K562 (cell line): ENCODE results near the gene SLC9C2. TPM values are rescaled to one million over a fixed set of nuclear protein-coding genes. Genes with fewer than 3 reads are reported as not detected.
A peak's percentile ranks its signal among the peaks of the same experiment; 100 is the strongest.

ENCODE experiments used
- ATAC-seq: fragments of 200-7000 bp; cut with Tn5 transposase; 3 replicates; pipeline ENCODE4 v1.9.1; 2020; ENCODE audit warnings: moderate library complexity
- BruUV-seq: library from RNA; stranded (reverse); fragments of 400-500 nt; replicated peaks from 2 replicates; lab custom pipeline; 2021; lab: Mats Ljungman, UMichigan
- CTCF ChIA-PET: fragments of 300-600 bp; formaldehyde crosslinking; extraction: SDS; loops from one replicate; lab custom pipeline; 2021; ENCODE audit warnings: low intra/inter-chr PET ratio; lab: Yijun Ruan, JAX
- POLR2A ChIA-PET: fragments of 300-600, 350-650 bp; sonication (Branson Sonifier 250); formaldehyde crosslinking; extraction: SDS; loops from one replicate; lab custom pipeline; 2021; ENCODE audit warnings: antibody characterized with exemption, inconsistent platforms; lab: Yijun Ruan, JAX
- DNase-seq, 4 experiments: peaks; one replicate each; pipeline versions ENCODE4 v3.0.0 to v3.0.0-alpha.2; 2011 to 2018; ENCODE audit warnings: low spot score in 3 of 4, mixed read lengths in 3 of 4; ENCODE audit errors: extremely low read depth in 1 of 4
- FAIRE-seq: peaks from 2 replicates; lab custom pipeline; 2011; peaks lifted over from hg19 to GRCh38; lab: Jason Lieb, UNC
- H2AFZ ChIP-seq: 2 replicates; pipeline ENCODE4 v1.6.0; 2011; ENCODE audit warnings: low read depth, low read length, control low read depth, inconsistent platforms
- H3K27ac ChIP-seq: fragments of 200-600 bp; 3 replicates; pipeline ENCODE4 v1.8.0; 2011; ENCODE audit warnings: low read depth, mild to moderate bottlenecking, control low read depth, inconsistent platforms, low read length, moderate library complexity, mixed read lengths; ENCODE audit errors: extremely low read depth
- H3K27me3 ChIP-seq, 2 experiments: fragments of 300-600 bp in 1 of 2; 2 replicates in 1 of 2; 3 replicates in 1 of 2; pipeline versions ENCODE4 v1.6.0 to v1.8.0; 2011; ENCODE audit warnings: inconsistent platforms in 2 of 2, low read length in 2 of 2, mild to moderate bottlenecking in 1 of 2, mixed read lengths in 1 of 2, moderate library complexity in 1 of 2; ENCODE audit not compliant: control insufficient read depth in 2 of 2, insufficient read depth in 2 of 2
- H3K36me3 ChIP-seq: fragments of 300-600 bp; 3 replicates; pipeline ENCODE4 v1.8.0; 2011; ENCODE audit warnings: mild to moderate bottlenecking, low read length, inconsistent platforms; ENCODE audit not compliant: control insufficient read depth, insufficient read depth
- H3K4me1 ChIP-seq, 2 experiments: fragments of 200-600 bp in 1 of 2; replicated peaks in 1 of 2; 2 replicates in 1 of 2; 3 replicates in 1 of 2; pipeline versions ENCODE4 v1.5.1 to v1.8.0; 2011; ENCODE audit warnings: inconsistent platforms in 2 of 2, low read length in 2 of 2, mild to moderate bottlenecking in 1 of 2, mixed read lengths in 1 of 2, moderate library complexity in 1 of 2; ENCODE audit not compliant: control insufficient read depth in 2 of 2, insufficient read depth in 2 of 2
- H3K4me2 ChIP-seq: 2 replicates; pipeline ENCODE4 v1.6.1; 2011; ENCODE audit warnings: low read length, control low read depth, inconsistent platforms, mixed read lengths; ENCODE audit not compliant: insufficient read depth
- H3K4me3 ChIP-seq: fragments of 200-600 bp; sonication (generic), shearing (Covaris generic); 2 replicates; pipeline ENCODE4 v1.5.1; 2016; ENCODE audit warnings: control low read depth, inconsistent platforms
- H3K79me2 ChIP-seq: fragments of 200-600 bp; 3 replicates; pipeline ENCODE4 v1.8.0; 2011; ENCODE audit warnings: low read length, inconsistent platforms; ENCODE audit not compliant: control insufficient read depth, insufficient read depth
- H3K9ac ChIP-seq, 2 experiments: 2 replicates each; pipeline versions ENCODE4 v1.6.0 to v1.6.1; 2011; ENCODE audit warnings: low read depth in 2 of 2, low read length in 2 of 2, control low read depth in 1 of 2, inconsistent platforms in 1 of 2, mild to moderate bottlenecking in 1 of 2, mixed read lengths in 1 of 2; ENCODE audit not compliant: insufficient read depth in 1 of 2
- H3K9me1 ChIP-seq: one replicate; pipeline ENCODE4 v1.6.0; 2011; ENCODE audit warnings: inconsistent platforms, mild to moderate bottlenecking, low read length, moderate library complexity; ENCODE audit not compliant: control insufficient read depth, insufficient read depth
- H3K9me3 ChIP-seq: replicated peaks from 2 replicates; pipeline ENCODE4 v1.5.1; 2011; ENCODE audit warnings: low read depth, low read length, inconsistent platforms; ENCODE audit not compliant: control insufficient read depth, insufficient read depth
- H4K20me1 ChIP-seq: replicated peaks from 2 replicates; pipeline ENCODE4 v1.6.1; 2011; ENCODE audit warnings: low read length, inconsistent platforms, mixed read lengths; ENCODE audit not compliant: control insufficient read depth, insufficient read depth
- C11orf30 ChIP-seq: fragments of 450-650 bp; IDR thresholded peaks from 2 replicates; pipeline ENCODE4 v1.6.1; 2016; ENCODE audit warnings: low read depth, mild to moderate bottlenecking
- ETV5 ChIP-seq: sonication (generic); formaldehyde crosslinking; IDR thresholded peaks from 2 replicates; pipeline ENCODE4 v1.4.0; 2020; ENCODE audit warnings: low read depth, mild to moderate bottlenecking, missing genetic modification reagents
- ILF3 ChIP-seq: fragments of 450-650 bp; IDR thresholded peaks from 2 replicates; pipeline ENCODE4 v1.6.1; 2018; ENCODE audit warnings: antibody characterized with exemption, mild to moderate bottlenecking, moderate library complexity, borderline replicate concordance
- MAFK ChIP-seq: IDR thresholded peaks from 2 replicates; pipeline ENCODE4 v1.6.1; 2011; ENCODE audit warnings: low read length, improper control_type of control experiment
- MBD1 ChIP-seq: fragments of 250-450 bp; sonication (Bioruptor Pico); IDR thresholded peaks from 2 replicates; pipeline ENCODE4 v1.8.0; 2022; ENCODE audit warnings: inconsistent platforms
- MCM7 ChIP-seq, 2 experiments: fragments of 450-650 bp; IDR thresholded peaks; 2 replicates each; pipeline ENCODE4 v1.6.1; 2016 to 2018
- MNT ChIP-seq, 2 experiments: fragments of 450-650 bp; conservative IDR thresholded peaks; 2 replicates each; pipeline ENCODE4 v1.6.1; 2017; ENCODE audit warnings: mild to moderate bottlenecking in 2 of 2, moderate library complexity in 2 of 2
- TFAP4 ChIP-seq: sonication (generic); formaldehyde crosslinking; IDR thresholded peaks from 2 replicates; pipeline ENCODE4 v1.8.0; 2022; ENCODE audit warnings: missing genetic modification reagents, mild to moderate bottlenecking, moderate library complexity, borderline replicate concordance
- TOE1 ChIP-seq, 2 experiments: fragments of 450-650 bp in 1 of 2; sonication (generic) in 1 of 2; formaldehyde crosslinking in 1 of 2; IDR thresholded peaks; 2 replicates each; pipeline versions ENCODE4 v1.7.1 to v1.8.0; 2016 to 2022; ENCODE audit warnings: borderline replicate concordance in 2 of 2, mild to moderate bottlenecking in 2 of 2, antibody characterized with exemption in 1 of 2, inconsistent platforms in 1 of 2, low read depth in 1 of 2, missing genetic modification reagents in 1 of 2, moderate library complexity in 1 of 2
- ZEB2 ChIP-seq: fragments of 450-650 bp; IDR thresholded peaks from 2 replicates; pipeline ENCODE4 v1.6.1; 2016
- ZNF224 ChIP-seq: sonication (generic); formaldehyde crosslinking; IDR thresholded peaks from 2 replicates; pipeline ENCODE4 v1.8.0; 2022; ENCODE audit warnings: mild to moderate bottlenecking, missing genetic modification reagents
- in situ Hi-C: fragments of 300-500 bp; cut with MboI; formaldehyde crosslinking; loops from 4 replicates; pipeline ENCODE4 v1.15.0; 2018; ENCODE audit warnings: inconsistent platforms, mixed read lengths
- intact Hi-C: fragments of 100-400 bp; cut with micrococcal nuclease; formaldehyde crosslinking; loops from 2 replicates; pipeline ENCODE4 v1.14.2; 2022
- polyA plus RNA-seq, 8 experiments: library from polyadenylated mRNA; depleted of rRNA in 4 of 8; stranded (reverse) in 5 of 8; unstranded in 3 of 8; fragments of >200 nt; fragmentation: Nextera tagmentation in 2 of 8; fragmentation: Illumina TruSeq in 1 of 8; extraction: Ambion mirVana in 2 of 8; extraction: Trizol in 1 of 8; gene quantifications; 2 replicates each; pipeline versions ENCODE4 v1.2.1 to v1.2.3, GENCODE V29; 2011 to 2014; ENCODE audit warnings: inconsistent platforms in 1 of 8, missing spikeins in 1 of 8
- total RNA-seq, 7 experiments: library from RNA; depleted of rRNA in 6 of 7; stranded (reverse); fragments of >200 nt in 6 of 7; fragmentation: Illumina TruSeq in 2 of 7; extraction: Trizol in 2 of 7; gene quantifications; 2 replicates each; pipeline versions ENCODE4 v1.2.1 to v1.2.3, GENCODE V29; 2011 to 2021; ENCODE audit warnings: low replicate concordance in 1 of 7
- TF ChIP-seq, protein P1 (sequence below), 3 experiments: fragments of 200-800 bp in 1 of 3; fragments of 250-450 bp in 1 of 3; fragments of 450-650 bp in 1 of 3; sonication (Bioruptor Pico) in 1 of 3; sonication (Bioruptor generic) in 1 of 3; formaldehyde crosslinking in 1 of 3; IDR thresholded peaks; 2 replicates each; pipeline versions ENCODE4 v1.6.1 to v1.8.0; 2016 to 2022; ENCODE audit warnings: mild to moderate bottlenecking in 2 of 3, missing genetic modification characterization in 2 of 3, missing compliant biosample characterization in 1 of 3, moderate library complexity in 1 of 3
- TF ChIP-seq, protein P2 (sequence below): fragments of 250-450 bp; sonication (Bioruptor Pico); IDR thresholded peaks from 2 replicates; pipeline ENCODE4 v1.5.1; 2021; ENCODE audit warnings: mild to moderate bottlenecking

The SLC9C2 gene
- total and polyA plus RNA-seq, 9 of the 15 experiments (the other 6 are each of a cell fraction or from before 2014, with no cell fraction given), result 0.11 to 0.22 (median 0.15) TPM; not detected in 5

GRCh38 chr1:173627269-173627668 lies 24.4 kb upstream of the SLC9C2 start:
- H3K4me2 ChIP-seq, result no peak overlapping the region
- FAIRE-seq (no peak), DNase-seq (no peak), ATAC-seq (peak; percentile 71)
- ChIA-PET POLR2A (interaction anchor here (0.7 kb wide), 1 partner anchor 23 kb away, joined by 3 read pairs; no protein-coding TSS in a partner anchor), CTCF (no interaction called here)
- H3K27ac ChIP-seq, result no peak overlapping the region
- no peaks in the 10 kb centered on the region for H3K9me3 ChIP-seq
- H3K36me3 ChIP-seq, result no peaks in the 10 kb centered on the region
- H2AFZ ChIP-seq, result no peak overlapping the region; the same call in 1 of the 2 replicates
- no peaks in the 10 kb centered on the region for H3K9me1 ChIP-seq
- no peak overlapping the region for H3K4me3 ChIP-seq
- no peak overlapping the region for H3K9ac ChIP-seq
- H3K79me2 ChIP-seq, result no peaks in the 10 kb centered on the region
- H3K4me1 ChIP-seq, result no peaks in the 10 kb centered on the region
- intact Hi-C loops (no loop called here), in situ Hi-C loops (no loop called here)
- no peaks in the 10 kb centered on the region for H4K20me1 ChIP-seq
- H3K27me3 ChIP-seq, result no peaks in the 10 kb centered on the region
- no TSS peak for BruUV-seq
- no peak for TF ChIP-seq ZEB2
- TF ChIP-seq TOE1 (IDR thresholded peaks at IDR 0.05; ENCODE audit: borderline replicate concordance), result no peak
- TF ChIP-seq TOE1 (CRISPR knock-in tag; IDR thresholded peaks at IDR 0.05; ENCODE audit: borderline replicate concordance, low read depth), result no peak
- TF ChIP-seq ZNF224 (CRISPR knock-in tag), result no peak
- no peak for TF ChIP-seq MAFK
- TF ChIP-seq, protein P1, sequence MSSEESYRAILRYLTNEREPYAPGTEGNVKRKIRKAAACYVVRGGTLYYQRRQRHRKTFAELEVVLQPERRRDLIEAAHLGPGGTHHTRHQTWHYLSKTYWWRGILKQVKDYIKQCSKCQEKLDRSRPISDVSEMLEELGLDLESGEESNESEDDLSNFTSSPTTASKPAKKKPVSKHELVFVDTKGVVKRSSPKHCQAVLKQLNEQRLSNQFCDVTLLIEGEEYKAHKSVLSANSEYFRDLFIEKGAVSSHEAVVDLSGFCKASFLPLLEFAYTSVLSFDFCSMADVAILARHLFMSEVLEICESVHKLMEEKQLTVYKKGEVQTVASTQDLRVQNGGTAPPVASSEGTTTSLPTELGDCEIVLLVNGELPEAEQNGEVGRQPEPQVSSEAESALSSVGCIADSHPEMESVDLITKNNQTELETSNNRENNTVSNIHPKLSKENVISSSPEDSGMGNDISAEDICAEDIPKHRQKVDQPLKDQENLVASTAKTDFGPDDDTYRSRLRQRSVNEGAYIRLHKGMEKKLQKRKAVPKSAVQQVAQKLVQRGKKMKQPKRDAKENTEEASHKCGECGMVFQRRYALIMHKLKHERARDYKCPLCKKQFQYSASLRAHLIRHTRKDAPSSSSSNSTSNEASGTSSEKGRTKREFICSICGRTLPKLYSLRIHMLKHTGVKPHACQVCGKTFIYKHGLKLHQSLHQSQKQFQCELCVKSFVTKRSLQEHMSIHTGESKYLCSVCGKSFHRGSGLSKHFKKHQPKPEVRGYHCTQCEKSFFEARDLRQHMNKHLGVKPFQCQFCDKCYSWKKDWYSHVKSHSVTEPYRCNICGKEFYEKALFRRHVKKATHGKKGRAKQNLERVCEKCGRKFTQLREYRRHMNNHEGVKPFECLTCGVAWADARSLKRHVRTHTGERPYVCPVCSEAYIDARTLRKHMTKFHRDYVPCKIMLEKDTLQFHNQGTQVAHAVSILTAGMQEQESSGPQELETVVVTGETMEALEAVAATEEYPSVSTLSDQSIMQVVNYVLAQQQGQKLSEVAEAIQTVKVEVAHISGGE (CRISPR knock-in tag; IDR thresholded peaks at IDR 0.05), result no peak
- no peak for TF ChIP-seq C11orf30
- TF ChIP-seq MBD1 (CRISPR knock-in tag), result no peak
- TF ChIP-seq ILF3, result no peak
- TF ChIP-seq TFAP4, result no peak
- TF ChIP-seq, protein P2, sequence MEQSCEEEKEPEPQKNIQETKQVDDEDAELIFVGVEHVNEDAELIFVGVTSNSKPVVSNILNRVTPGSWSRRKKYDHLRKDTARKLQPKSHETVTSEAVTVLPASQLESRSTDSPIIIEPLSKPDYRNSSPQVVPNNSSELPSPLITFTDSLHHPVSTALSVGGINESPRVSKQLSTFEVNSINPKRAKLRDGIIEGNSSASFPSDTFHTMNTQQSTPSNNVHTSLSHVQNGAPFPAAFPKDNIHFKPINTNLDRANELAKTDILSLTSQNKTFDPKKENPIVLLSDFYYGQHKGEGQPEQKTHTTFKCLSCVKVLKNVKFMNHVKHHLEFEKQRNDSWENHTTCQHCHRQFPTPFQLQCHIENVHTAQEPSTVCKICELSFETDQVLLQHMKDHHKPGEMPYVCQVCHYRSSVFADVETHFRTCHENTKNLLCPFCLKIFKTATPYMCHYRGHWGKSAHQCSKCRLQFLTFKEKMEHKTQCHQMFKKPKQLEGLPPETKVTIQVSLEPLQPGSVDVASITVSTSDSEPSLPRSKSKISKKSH (CRISPR knock-in tag), result no peak
- no peak for TF ChIP-seq ETV5 (CRISPR knock-in tag)
- TF ChIP-seq MCM7 (IDR thresholded peaks at IDR 0.05), result no peak
- TF ChIP-seq MNT (conservative IDR thresholded peaks at IDR 0.05), result no peak
